Epidermal melanocyte (primary cell): ENCODE measurements around the gene CTDSPL.
"Not testable (repeated sequence)": the region's sequence is repeated elsewhere in the genome, so short reads cannot be mapped to it uniquely, and the experiment has no call there.

Experiments used
- DNase-seq: peaks from one replicate; pipeline ENCODE4 v3.0.0; 2011; ENCODE audit warnings: low spot score; ENCODE audit not compliant: insufficient read length

CTDSPL gene

GRCh38 chr3:37861620-37862041 lies at the start of gene CTDSPL:
Gene CTDSPL, plus strand, starts transcription at chr3:37861880. Its CDS starts 320 bp downstream, at chr3:37862200.
- DNase-seq = peak; percentile 24

GRCh38 chr3:37812499-37812896 lies 49.2 kb upstream of the CTDSPL start:
- DNase-seq = no peak

GRCh38 chr3:37813403-37813802 lies 48.3 kb upstream of the CTDSPL start:
- no peak for DNase-seq

- no peak for DNase-seq
These were observed 47.1 kb upstream of the CTDSPL start for GRCh38 chr3:37814547-37814946.

GRCh38 chr3:37815156-37815555 lies 46.5 kb upstream of the CTDSPL start:
- DNase-seq = not testable (repeated sequence)

GRCh38 chr3:37816271-37816670 lies 45.4 kb upstream of the CTDSPL start:
- no peak for DNase-seq

GRCh38 chr3:37819591-37819990 lies 42.1 kb upstream of the CTDSPL start:
- DNase-seq = no peak

GRCh38 chr3:37820286-37820685 lies 41.4 kb upstream of the CTDSPL start:
- no peak for DNase-seq

- DNase-seq = no peak
These were observed 38.5 kb upstream of the CTDSPL start for GRCh38 chr3:37823189-37823588.

- no peak for DNase-seq
These were observed 37.4 kb upstream of the CTDSPL start for GRCh38 chr3:37824090-37824953.

- no peak for DNase-seq
These were observed 36.7 kb upstream of the CTDSPL start for GRCh38 chr3:37824954-37825328.

- no peak for DNase-seq
These were observed 35.8 kb upstream of the CTDSPL start for GRCh38 chr3:37825744-37826400.

- no peak for DNase-seq
These were observed 35.2 kb upstream of the CTDSPL start for GRCh38 chr3:37826502-37826901.

GRCh38 chr3:37826933-37827332 lies 34.7 kb upstream of the CTDSPL start:
- DNase-seq = no peak

- DNase-seq = no peak
These were observed 29.2 kb upstream of the CTDSPL start for GRCh38 chr3:37832480-37832879.

GRCh38 chr3:37833302-37834186 lies 28.1 kb upstream of the CTDSPL start:
- DNase-seq = no peak

GRCh38 chr3:37836589-37836988 lies 25.1 kb upstream of the CTDSPL start:
- DNase-seq = no peak

- DNase-seq = no peak
These were observed 14.0 kb upstream of the CTDSPL start for GRCh38 chr3:37847689-37848088.

GRCh38 chr3:37849146-37849923 lies 12.3 kb upstream of the CTDSPL start:
- no peak for DNase-seq

- DNase-seq = no peak
These were observed 9.6 kb upstream of the CTDSPL start for GRCh38 chr3:37852097-37852496.

- no peak for DNase-seq
These were observed 8.9 kb upstream of the CTDSPL start for GRCh38 chr3:37852771-37853170.
